ENCODE measurements around the gene MAST2. TPM values are rescaled to one million over a fixed set of nuclear protein-coding genes. Genes with fewer than 3 reads are reported as not detected.

The MAST2 gene
- total RNA-seq (100 to 1,000 TPM in 2 of 9 donors, 10 to 100 TPM in 7; 70.2 to 123 (median 79.7) TPM), polyA plus RNA-seq (100 to 1,000 TPM in 1 of 2 donors, 10 to 100 TPM in 1; 56.8 to 112 TPM)
- long read RNA-seq, donor 1, partial matches to known transcripts, result 65 of 75 reads
- long read RNA-seq, donor 1, other reads (novel, unspliced or antisense), result 10 of 75 reads
- long read RNA-seq, donor 2, partial matches to known transcripts, result 120 of 134 reads
- long read RNA-seq, donor 2, other reads (novel, unspliced or antisense), result 14 of 134 reads
- long read RNA-seq, donor 3, partial matches to known transcripts, result 93 of 104 reads
- long read RNA-seq, donor 3, other reads (novel, unspliced or antisense), result 11 of 104 reads

DNA sequence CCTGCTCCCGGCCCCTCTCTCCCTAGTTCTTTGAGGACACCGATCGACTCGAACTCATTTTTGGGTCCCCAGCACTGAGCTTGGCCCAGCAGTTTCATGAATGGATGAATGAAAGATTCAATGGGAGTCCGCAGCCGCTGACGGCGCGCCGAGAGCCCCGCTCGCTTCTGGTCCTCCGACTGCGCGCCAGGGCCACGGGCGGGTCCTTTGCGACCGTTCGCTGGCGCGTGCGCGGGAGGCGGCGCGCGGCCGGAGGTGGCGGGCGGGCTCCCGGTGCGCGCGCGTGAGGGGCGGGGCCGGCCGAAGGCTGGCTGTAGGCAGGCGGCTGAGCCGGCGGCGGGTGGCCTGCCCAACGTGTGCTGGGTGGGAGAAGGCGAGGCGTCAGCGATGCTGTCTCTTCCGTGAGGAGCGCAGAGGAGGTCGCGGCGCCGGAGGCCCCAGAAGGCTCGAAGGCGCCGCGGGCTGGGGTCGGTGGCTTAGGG, at the start of gene MAST2:
Gene MAST2 (plus strand): TSS at position 314 of the 482 bp plus-strand sequence. CDS start 284 bp downstream, outside the sequence.
- peak; percentile 90 to 96 (median 92) for DNase-seq
- Histone ChIP-seq H3K9me3 (no peaks in the 10 kb centered on the region), H3K36me3 (peaks cover 0 to 11% (median 0%) of the 10 kb centered on the region in 9 donors), H3K27me3 (no peaks in the 10 kb centered on the region), H3K4me3 (peak within 1 kb of the TSS; percentile 22 to 67 (median 61)), H3K27ac (peak within 1 kb of the TSS in 11 of 12 donors; percentile 44 to 87 (median 79)), H3K4me1 (peaks cover 0 to 27% (median 21%) of the 10 kb centered on the region in 12 donors)
- WGBS, 4 donors, result 0 to 2% (median 1%) methylated on average over 16 to 58 of the region's 58 CpGs
- peak; percentile 15 to 82 for TF ChIP-seq POLR2A (IDR thresholded peaks at IDR 0.05)
- TF ChIP-seq, protein P1, sequence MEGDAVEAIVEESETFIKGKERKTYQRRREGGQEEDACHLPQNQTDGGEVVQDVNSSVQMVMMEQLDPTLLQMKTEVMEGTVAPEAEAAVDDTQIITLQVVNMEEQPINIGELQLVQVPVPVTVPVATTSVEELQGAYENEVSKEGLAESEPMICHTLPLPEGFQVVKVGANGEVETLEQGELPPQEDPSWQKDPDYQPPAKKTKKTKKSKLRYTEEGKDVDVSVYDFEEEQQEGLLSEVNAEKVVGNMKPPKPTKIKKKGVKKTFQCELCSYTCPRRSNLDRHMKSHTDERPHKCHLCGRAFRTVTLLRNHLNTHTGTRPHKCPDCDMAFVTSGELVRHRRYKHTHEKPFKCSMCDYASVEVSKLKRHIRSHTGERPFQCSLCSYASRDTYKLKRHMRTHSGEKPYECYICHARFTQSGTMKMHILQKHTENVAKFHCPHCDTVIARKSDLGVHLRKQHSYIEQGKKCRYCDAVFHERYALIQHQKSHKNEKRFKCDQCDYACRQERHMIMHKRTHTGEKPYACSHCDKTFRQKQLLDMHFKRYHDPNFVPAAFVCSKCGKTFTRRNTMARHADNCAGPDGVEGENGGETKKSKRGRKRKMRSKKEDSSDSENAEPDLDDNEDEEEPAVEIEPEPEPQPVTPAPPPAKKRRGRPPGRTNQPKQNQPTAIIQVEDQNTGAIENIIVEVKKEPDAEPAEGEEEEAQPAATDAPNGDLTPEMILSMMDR (IDR thresholded peaks at IDR 0.05), result no peak
- ATAC-seq, result peak; percentile 90 to 98 (median 96)
- intact Hi-C loops (cut with DNase I), result loop anchor here in 8 of 10 donors (1.0 to 10.0 kb wide), 7 partner anchors 49 to 221 kb away; partner anchors contain the start of genes IPP (in 8 of the 8), GPBP1L1 (in 2 of the 8), NASP (in 1 of the 8) and TMEM69 (in 1 of the 8)

DNA sequence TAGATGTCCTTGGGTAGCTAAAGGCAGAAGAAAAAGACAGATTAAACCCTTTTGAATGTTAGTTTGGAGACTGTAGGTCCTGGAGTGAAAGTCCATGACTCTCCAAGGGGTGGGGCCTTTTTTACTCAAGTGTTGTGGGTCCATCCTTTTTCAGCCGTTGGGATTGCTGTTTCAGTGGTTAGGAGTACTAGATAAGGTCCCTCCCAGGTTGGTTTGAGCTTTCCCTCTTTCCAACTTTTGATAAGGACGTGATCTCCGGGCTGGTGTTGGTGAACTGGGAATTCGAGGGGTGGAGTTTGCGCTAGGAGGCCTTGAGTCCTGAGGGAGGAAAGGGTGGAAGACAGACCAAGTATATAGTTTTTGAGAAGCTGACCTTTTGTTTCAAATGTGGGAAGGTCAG, 47.7 kb upstream of the MAST2 start:
- H3K27ac ChIP-seq, result no peak overlapping the region
- intact Hi-C loops (cut with DNase I), result loop anchor here in 2 of 10 donors (10.0 kb wide), 2 partner anchors 49 to 119 kb away; partner anchors contain the start of gene MAST2 (in 1 of the 2)
- H3K4me3 ChIP-seq, result no peak overlapping the region
- TF ChIP-seq, protein P1 (IDR thresholded peaks at IDR 0.05), result no peak
- no peak for TF ChIP-seq POLR2A (IDR thresholded peaks at IDR 0.05)
- WGBS, 4 donors, result 64 to 74% (median 65%) methylated on average over 5 of the region's 5 CpGs
- no peak for ATAC-seq
- H3K4me1 ChIP-seq, result peaks cover 0 to 9% (median 6%) of the 10 kb centered on the region in 12 donors
- no peaks in the 10 kb centered on the region for H3K27me3 ChIP-seq
- no peak for DNase-seq
- H3K9me3 ChIP-seq, result peaks cover 0 to 10% (median 2%) of the 10 kb centered on the region in 12 donors
- no peaks in the 10 kb centered on the region for H3K36me3 ChIP-seq

DNA sequence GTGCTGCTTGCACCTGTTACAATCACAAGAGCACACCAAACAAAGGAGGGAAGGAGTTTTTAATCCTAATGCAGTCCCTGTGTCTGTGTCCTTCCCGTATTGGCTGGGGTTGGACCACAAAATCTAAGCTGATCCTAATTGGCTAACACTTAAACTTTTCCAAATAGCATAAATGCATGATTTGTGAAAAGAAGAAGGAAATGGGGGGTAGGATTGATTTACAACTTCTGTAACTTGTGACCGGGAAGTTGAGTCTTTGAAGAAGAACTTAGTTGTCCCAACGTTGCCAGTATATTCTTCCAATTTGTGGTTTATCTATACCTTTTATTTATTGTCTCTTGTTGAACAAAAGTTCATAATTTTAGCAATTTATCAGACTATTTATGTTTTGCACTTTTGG, 41.1 kb upstream of the MAST2 start:
- DNase-seq (no peak), ATAC-seq (no peak)
- Histone ChIP-seq H3K27ac (no peak overlapping the region), H3K27me3 (peaks cover 0 to 2% (median 0%) of the 10 kb centered on the region in 9 donors), H3K36me3 (no peaks in the 10 kb centered on the region), H3K4me1 (no peaks in the 10 kb centered on the region), H3K9me3 (no peaks in the 10 kb centered on the region), H3K4me3 (no peak overlapping the region)
- intact Hi-C loops (cut with DNase I), result no loop called here
- TF ChIP-seq, protein P1 (IDR thresholded peaks at IDR 0.05), result no peak
- no peak for TF ChIP-seq POLR2A (IDR thresholded peaks at IDR 0.05)
- WGBS, 4 donors, result 68 to 75% (median 71%) methylated on average over 3 of the region's 3 CpGs

All from heart left ventricle (tissue), 16 donors.